22Rv1 (cell line): ENCODE results near the gene ADTRP.

Experiments used
- CTCF ChIP-seq: fragments of 450-650 bp; IDR thresholded peaks from 2 replicates; pipeline ENCODE4 v1.5.1; 2017; ENCODE audit warnings: mild to moderate bottlenecking
- ZFX ChIP-seq: fragments of 450-650 bp; IDR thresholded peaks from 2 replicates; pipeline ENCODE4 v1.6.1; 2017; ENCODE audit warnings: antibody characterized with exemption, borderline replicate concordance

GRCh38 chr6:11785774-11786579 is 7.4 kb upstream of the ADTRP start:
- TF ChIP-seq CTCF (no peak), ZFX (no peak)
